Large intestine (tissue), 3 donors: ENCODE data around the gene GEMIN7. TPM values are rescaled to one million over a fixed set of nuclear protein-coding genes. Genes with fewer than 3 reads are reported as not detected.
A peak's percentile ranks its signal among the peaks of the same experiment; 100 is the strongest.

ENCODE experiments used
- DNase-seq, 2 donors: peaks; one replicate each; pipeline versions ENCODE4 v3.0.0 to v3.0.0-alpha.2; 2013
- H3K27ac ChIP-seq: one replicate; pipeline ENCODE4 v1.5.1; 2013; ENCODE audit warnings: low read length
- H3K27me3 ChIP-seq: 2 replicates; pipeline ENCODE4 v1.6.1; 2013; ENCODE audit warnings: low read length; ENCODE audit not compliant: control insufficient read depth, insufficient read depth
- H3K36me3 ChIP-seq: 2 replicates; pipeline ENCODE4 v1.6.1; 2013; ENCODE audit warnings: low read length; ENCODE audit not compliant: control insufficient read depth, insufficient read depth
- H3K4me1 ChIP-seq: one replicate; pipeline ENCODE4 v1.6.1; 2013; ENCODE audit warnings: low read length; ENCODE audit not compliant: control insufficient read depth, insufficient read depth
- H3K4me3 ChIP-seq: one replicate; pipeline ENCODE4 v1.5.1; 2013; ENCODE audit warnings: low read length
- H3K9me3 ChIP-seq: one replicate; pipeline ENCODE4 v1.6.1; 2013; ENCODE audit warnings: mild to moderate bottlenecking, low read depth, low read length, moderate library complexity; ENCODE audit not compliant: control insufficient read depth
- WGBS: methylation state at CpG from one replicate; pipeline ENCODE4 v1.1.5; 2013; ENCODE audit warnings: low lambda C conversion rate; ENCODE audit not compliant: insufficient coverage; 5-methylcytosine and 5-hydroxymethylcytosine counted together
- polyA plus RNA-seq: library from polyadenylated mRNA; unstranded; fragments of 120-200 nt; gene quantifications from one replicate; pipeline ENCODE4 v1.2.1, GENCODE V29; 2013

GEMIN7 gene
- polyA plus RNA-seq, 1 donor, result 23.5 TPM

GRCh38 chr19:45128146-45128545 lies 49.1 kb downstream of the GEMIN7 start:
- no CpG with 5 or more reads among the region's 5 CpGs for WGBS
- peaks cover 9% of the 10 kb centered on the region for H3K36me3 ChIP-seq

GRCh38 chr19:45128806-45129205 lies 49.7 kb downstream of the GEMIN7 start:
- no peaks in the 10 kb centered on the region for H3K9me3 ChIP-seq
- H3K4me1 ChIP-seq, result peaks cover 24% of the 10 kb centered on the region
- no peaks in the 10 kb centered on the region for H3K27me3 ChIP-seq
- no peak for DNase-seq
- no peak overlapping the region for H3K27ac ChIP-seq
- no CpG with 5 or more reads among the region's 5 CpGs for WGBS
- H3K4me3 ChIP-seq, result no peak overlapping the region
- peaks cover 7% of the 10 kb centered on the region for H3K36me3 ChIP-seq

More at GRCh38 chr19:45128146-45128545, 49.1 kb downstream of the GEMIN7 start:
- H3K9me3 ChIP-seq, result no peaks in the 10 kb centered on the region
- no peak for DNase-seq
- peaks cover 29% of the 10 kb centered on the region for H3K4me1 ChIP-seq
- H3K27me3 ChIP-seq, result no peaks in the 10 kb centered on the region
- no peak overlapping the region for H3K27ac ChIP-seq
- H3K4me3 ChIP-seq, result no peak overlapping the region

GRCh38 chr19:45130236-45130635 lies 51.2 kb downstream of the GEMIN7 start:
- H3K27me3 ChIP-seq, result no peaks in the 10 kb centered on the region
- peaks cover 9% of the 10 kb centered on the region for H3K36me3 ChIP-seq
- H3K9me3 ChIP-seq, result no peaks in the 10 kb centered on the region
- H3K27ac ChIP-seq, result no peak overlapping the region
- H3K4me1 ChIP-seq, result peaks cover 21% of the 10 kb centered on the region
- DNase-seq, result no peak
- H3K4me3 ChIP-seq, result no peak overlapping the region
- WGBS, result no CpG with 5 or more reads among the region's 13 CpGs

- DNase-seq, result peak; percentile 35 to 60
- H3K9me3 ChIP-seq, result no peaks in the 10 kb centered on the region
- H3K27me3 ChIP-seq, result no peaks in the 10 kb centered on the region
- H3K4me1 ChIP-seq, result peaks cover 16% of the 10 kb centered on the region
- no peak overlapping the region for H3K27ac ChIP-seq
- H3K36me3 ChIP-seq, result peaks cover 10% of the 10 kb centered on the region
- no peak overlapping the region for H3K4me3 ChIP-seq
- WGBS, result no CpG with 5 or more reads among the region's 13 CpGs
Measured at GRCh38 chr19:45130888-45131615, 52.0 kb downstream of the GEMIN7 start.

GRCh38 chr19:45133661-45134060 lies 54.6 kb downstream of the GEMIN7 start:
- no CpG with 5 or more reads among the region's 8 CpGs for WGBS
- DNase-seq, result no peak
- peaks cover 9% of the 10 kb centered on the region for H3K4me1 ChIP-seq
- H3K36me3 ChIP-seq, result peaks cover 13% of the 10 kb centered on the region
- no peaks in the 10 kb centered on the region for H3K27me3 ChIP-seq
- H3K4me3 ChIP-seq, result no peak overlapping the region
- no peaks in the 10 kb centered on the region for H3K9me3 ChIP-seq
- H3K27ac ChIP-seq, result no peak overlapping the region

GRCh38 chr19:45135176-45135885 lies 56.3 kb downstream of the GEMIN7 start:
- no peak for DNase-seq
- Histone ChIP-seq H3K36me3 (peaks cover 15% of the 10 kb centered on the region), H3K9me3 (no peaks in the 10 kb centered on the region), H3K27me3 (no peaks in the 10 kb centered on the region), H3K4me3 (no peak overlapping the region), H3K4me1 (peaks cover 2% of the 10 kb centered on the region), H3K27ac (no peak overlapping the region)
- WGBS, result no CpG with 5 or more reads among the region's 21 CpGs

GRCh38 chr19:45136507-45137178 lies 57.6 kb downstream of the GEMIN7 start:
- H3K4me1 ChIP-seq, result no peaks in the 10 kb centered on the region
- no peak overlapping the region for H3K4me3 ChIP-seq
- no peaks in the 10 kb centered on the region for H3K27me3 ChIP-seq
- WGBS, result no CpG with 5 or more reads among the region's 12 CpGs
- H3K27ac ChIP-seq, result no peak overlapping the region
- H3K9me3 ChIP-seq, result no peaks in the 10 kb centered on the region
- DNase-seq, result no peak
- peaks cover 27% of the 10 kb centered on the region for H3K36me3 ChIP-seq

GRCh38 chr19:45137179-45137761 lies 58.2 kb downstream of the GEMIN7 start:
- Histone ChIP-seq H3K9me3 (no peaks in the 10 kb centered on the region), H3K4me3 (no peak overlapping the region), H3K4me1 (no peaks in the 10 kb centered on the region), H3K36me3 (peaks cover 33% of the 10 kb centered on the region), H3K27me3 (no peaks in the 10 kb centered on the region), H3K27ac (no peak overlapping the region)
- 80% methylated on average over 1 of the region's 17 CpGs for WGBS
- DNase-seq, result no peak

GRCh38 chr19:45138303-45138751 lies 59.3 kb downstream of the GEMIN7 start:
- H3K36me3 ChIP-seq, result peaks cover 44% of the 10 kb centered on the region
- DNase-seq, result no peak

More at GRCh38 chr19:45138303-45138751, 59.3 kb downstream of the GEMIN7 start:
- H3K27ac ChIP-seq, result no peak overlapping the region
- H3K4me3 ChIP-seq, result no peak overlapping the region
- WGBS, result no CpG with 5 or more reads among the region's 11 CpGs
- H3K27me3 ChIP-seq, result no peaks in the 10 kb centered on the region
- H3K4me1 ChIP-seq, result no peaks in the 10 kb centered on the region
- H3K9me3 ChIP-seq, result no peaks in the 10 kb centered on the region
